Activated gamma-delta T cell treated with Interleukin-2 at 50 U/mL for 16 hours (primary cell): Measurements from ENCODE around the gene BIRC3.

ENCODE experiments used
- DNase-seq: peaks from one replicate; pipeline ENCODE4 v3.0.0-alpha.2; 2020

The BIRC3 gene

GRCh38 chr11:102382384-102382783 lies 65.1 kb downstream of the BIRC3 start:
- DNase-seq: no peak

DNA sequence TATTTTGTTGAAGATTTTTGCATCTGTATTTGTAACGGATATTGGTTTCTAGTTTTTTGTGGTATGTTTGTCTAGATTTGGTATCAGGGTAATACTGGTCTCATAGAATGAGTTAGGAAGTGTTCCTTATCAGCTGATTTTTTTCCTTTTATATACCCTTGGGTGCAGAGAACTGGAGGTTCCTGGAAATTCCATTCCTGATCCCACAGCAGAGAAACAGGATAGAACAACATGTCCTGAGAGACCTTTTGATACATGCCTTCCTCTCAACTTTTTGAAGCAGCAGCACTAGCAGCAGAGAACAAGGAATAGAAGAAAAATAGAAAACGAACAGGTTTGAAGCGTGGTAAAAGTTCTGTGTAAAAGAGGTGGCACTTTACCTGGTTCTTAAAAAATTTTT lies 66.6 kb downstream of the BIRC3 start:
- DNase-seq: no peak

- no peak for DNase-seq
Observed at GRCh38 chr11:102384419-102385079, 67.3 kb downstream of the BIRC3 start.

- DNase-seq: no peak
Observed at GRCh38 chr11:102385085-102386007, 68.1 kb downstream of the BIRC3 start.

DNA sequence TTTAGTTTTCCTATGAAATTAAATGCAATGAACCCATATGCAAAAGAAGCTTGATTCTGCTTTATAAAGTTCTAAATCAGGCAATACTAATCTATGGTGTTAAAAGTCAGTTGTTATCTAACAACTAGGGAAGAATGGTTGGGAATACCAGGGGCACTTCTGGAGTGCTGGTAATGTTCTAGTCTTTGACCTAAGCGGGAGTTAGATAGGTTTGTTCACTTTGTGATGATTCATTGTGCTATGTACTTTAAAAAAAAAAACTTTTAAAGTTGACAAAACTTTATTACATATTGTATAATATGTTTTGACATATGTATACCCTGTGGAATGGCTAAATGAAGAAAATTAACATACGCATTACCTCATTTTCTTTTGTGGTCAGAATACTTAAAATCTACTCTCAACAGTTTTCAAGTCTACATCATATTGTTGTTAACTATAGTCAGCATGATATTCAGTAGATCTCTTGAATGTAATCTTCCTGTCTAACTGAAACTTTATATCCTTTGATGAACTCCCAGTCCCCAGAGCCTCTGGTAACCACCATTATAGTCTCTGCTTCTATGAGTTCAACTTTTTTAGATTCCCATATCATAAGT lies 69.0 kb downstream of the BIRC3 start:
- DNase-seq: no peak

- no peak for DNase-seq
Observed at GRCh38 chr11:102387043-102387781, 69.9 kb downstream of the BIRC3 start.
